ENCODE results near the gene FHIT. TPM values are rescaled to one million over a fixed set of nuclear protein-coding genes. Genes with fewer than 3 reads are reported as not detected.

Gene FHIT
- total RNA-seq, 2 donors from 2014 or later = 6.8 to 12.3 TPM

- Mint-ChIP-seq H3K36me3 (ENCODE audit: low read depth) (no peaks in the 10 kb centered on the region), H3K27ac (no peak overlapping the region), H3K4me3 (no peak overlapping the region), H3K9me3 (peaks cover 5% of the 10 kb centered on the region), H3K27me3 (ENCODE audit: insufficient read depth) (peaks cover 4% of the 10 kb centered on the region), H3K4me1 (no peaks in the 10 kb centered on the region)
- Histone ChIP-seq H3K9ac (ENCODE audit: extremely low read depth, low read length, poor library complexity, severe bottlenecking) (no peak overlapping the region), H3K4me3 (ENCODE audit: low read length) (no peak overlapping the region), H3K9me3 (ENCODE audit: control insufficient read depth, low read length) (peaks cover 6% of the 10 kb centered on the region), H3K27ac (ENCODE audit: low read depth, low read length) (no peak overlapping the region), H3K4me1 (ENCODE audit: control insufficient read depth, insufficient read depth, low read length) (no peaks in the 10 kb centered on the region), H3K27me3 (ENCODE audit: control insufficient read depth, insufficient read depth, low read length, poor library complexity, severe bottlenecking) (peaks cover 7% of the 10 kb centered on the region), H3K36me3 (ENCODE audit: control insufficient read depth, insufficient read depth, low read length) (no peaks in the 10 kb centered on the region)
- WGBS, 2 experiments (ENCODE audit: insufficient coverage in 1 of 2, insufficient read length in 1 of 2) = 86 to 93% methylated on average over 1 of the region's 1 CpG
- TF ChIP-seq, protein P1, sequence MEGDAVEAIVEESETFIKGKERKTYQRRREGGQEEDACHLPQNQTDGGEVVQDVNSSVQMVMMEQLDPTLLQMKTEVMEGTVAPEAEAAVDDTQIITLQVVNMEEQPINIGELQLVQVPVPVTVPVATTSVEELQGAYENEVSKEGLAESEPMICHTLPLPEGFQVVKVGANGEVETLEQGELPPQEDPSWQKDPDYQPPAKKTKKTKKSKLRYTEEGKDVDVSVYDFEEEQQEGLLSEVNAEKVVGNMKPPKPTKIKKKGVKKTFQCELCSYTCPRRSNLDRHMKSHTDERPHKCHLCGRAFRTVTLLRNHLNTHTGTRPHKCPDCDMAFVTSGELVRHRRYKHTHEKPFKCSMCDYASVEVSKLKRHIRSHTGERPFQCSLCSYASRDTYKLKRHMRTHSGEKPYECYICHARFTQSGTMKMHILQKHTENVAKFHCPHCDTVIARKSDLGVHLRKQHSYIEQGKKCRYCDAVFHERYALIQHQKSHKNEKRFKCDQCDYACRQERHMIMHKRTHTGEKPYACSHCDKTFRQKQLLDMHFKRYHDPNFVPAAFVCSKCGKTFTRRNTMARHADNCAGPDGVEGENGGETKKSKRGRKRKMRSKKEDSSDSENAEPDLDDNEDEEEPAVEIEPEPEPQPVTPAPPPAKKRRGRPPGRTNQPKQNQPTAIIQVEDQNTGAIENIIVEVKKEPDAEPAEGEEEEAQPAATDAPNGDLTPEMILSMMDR (conservative IDR thresholded peaks at IDR 0.05) = no peak
- no peak for DNase-seq
These were observed 722.6 kb downstream of the FHIT start for GRCh38 chr3:60528651-60529050.

DNA sequence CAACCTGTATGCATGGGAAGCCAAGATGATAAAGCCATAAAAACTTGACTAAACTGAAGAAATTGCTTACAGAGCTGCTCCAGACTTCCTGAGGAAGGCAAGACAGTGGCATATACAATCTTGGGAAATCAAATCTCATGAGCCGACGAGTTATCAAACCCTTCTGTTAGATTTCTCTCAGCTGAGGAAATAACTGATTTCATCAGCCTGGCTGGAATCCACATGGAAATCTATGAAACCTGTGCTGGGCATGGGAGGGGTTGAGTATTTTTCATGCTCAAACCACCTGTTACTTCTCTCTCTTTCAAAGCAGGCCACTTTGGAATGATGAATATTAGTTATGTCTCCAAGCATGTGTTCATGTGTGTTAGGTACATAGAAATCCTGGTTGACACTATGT, 727.7 kb downstream of the FHIT start:
- H3K9me3 Mint-ChIP-seq = peaks cover 5% of the 10 kb centered on the region
- H3K27ac ChIP-seq (ENCODE audit: low read depth, low read length) = no peak overlapping the region
- H3K27ac Mint-ChIP-seq = no peak overlapping the region
- 88 to 100% methylated on average over 2 of the region's 2 CpGs for WGBS, 2 experiments (ENCODE audit: insufficient coverage in 1 of 2, insufficient read length in 1 of 2)
- H3K36me3 ChIP-seq (ENCODE audit: control insufficient read depth, insufficient read depth, low read length) = no peaks in the 10 kb centered on the region
- TF ChIP-seq, protein P1 (conservative IDR thresholded peaks at IDR 0.05) = no peak
- no peaks in the 10 kb centered on the region for H3K4me1 ChIP-seq (ENCODE audit: control insufficient read depth, insufficient read depth, low read length)
- DNase-seq = no peak
- peaks cover 4% of the 10 kb centered on the region for H3K27me3 Mint-ChIP-seq (ENCODE audit: insufficient read depth)
- no peaks in the 10 kb centered on the region for H3K36me3 Mint-ChIP-seq (ENCODE audit: low read depth)
- H3K4me3 Mint-ChIP-seq = no peak overlapping the region
- H3K4me1 Mint-ChIP-seq = no peaks in the 10 kb centered on the region
- H3K27me3 ChIP-seq (ENCODE audit: control insufficient read depth, insufficient read depth, low read length, poor library complexity, severe bottlenecking) = peaks cover 7% of the 10 kb centered on the region
- H3K9me3 ChIP-seq (ENCODE audit: control insufficient read depth, low read length) = peaks cover 8% of the 10 kb centered on the region
- no peak overlapping the region for H3K4me3 ChIP-seq (ENCODE audit: low read length)
- no peak overlapping the region for H3K9ac ChIP-seq (ENCODE audit: extremely low read depth, low read length, poor library complexity, severe bottlenecking)

DNA sequence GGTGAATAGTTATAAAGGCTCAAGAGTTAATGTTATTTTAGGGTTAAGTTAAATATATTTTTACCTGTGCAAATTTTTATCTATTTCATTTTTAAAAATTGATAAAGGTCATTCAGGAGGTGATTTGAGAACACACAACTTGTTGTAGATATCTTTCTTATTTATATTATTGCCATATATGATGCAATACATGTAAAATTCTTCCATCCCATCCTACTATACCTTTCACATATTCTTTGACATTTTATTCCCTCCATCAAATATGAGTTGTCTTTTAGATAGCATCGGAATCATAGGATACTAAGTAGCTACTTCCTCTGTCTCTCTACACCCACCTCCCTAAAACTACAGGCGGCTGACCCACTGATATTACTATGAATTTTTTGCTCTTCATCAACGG, 734.1 kb downstream of the FHIT start:
- DNase-seq = no peak
- Histone ChIP-seq H3K36me3 (ENCODE audit: control insufficient read depth, insufficient read depth, low read length) (no peaks in the 10 kb centered on the region), H3K9ac (ENCODE audit: extremely low read depth, low read length, poor library complexity, severe bottlenecking) (no peak overlapping the region), H3K9me3 (ENCODE audit: control insufficient read depth, low read length) (no peaks in the 10 kb centered on the region), H3K4me3 (ENCODE audit: low read length) (no peak overlapping the region), H3K4me1 (ENCODE audit: control insufficient read depth, insufficient read depth, low read length) (no peaks in the 10 kb centered on the region), H3K27ac (ENCODE audit: low read depth, low read length) (no peak overlapping the region), H3K27me3 (ENCODE audit: control insufficient read depth, insufficient read depth, low read length, poor library complexity, severe bottlenecking) (no peaks in the 10 kb centered on the region)
- TF ChIP-seq, protein P1 (conservative IDR thresholded peaks at IDR 0.05) = no peak
- peaks cover 1% of the 10 kb centered on the region for H3K4me1 Mint-ChIP-seq
- H3K36me3 Mint-ChIP-seq (ENCODE audit: low read depth) = no peaks in the 10 kb centered on the region
- no peak overlapping the region for H3K27ac Mint-ChIP-seq
- H3K27me3 Mint-ChIP-seq (ENCODE audit: insufficient read depth) = no peaks in the 10 kb centered on the region
- 82 to 90% methylated on average over 3 of the region's 3 CpGs for WGBS, 2 experiments (ENCODE audit: insufficient coverage in 1 of 2, insufficient read length in 1 of 2)
- H3K9me3 Mint-ChIP-seq = peaks cover 3% of the 10 kb centered on the region
- no peak overlapping the region for H3K4me3 Mint-ChIP-seq
